KG1 (cell line): ENCODE results near the gene USP26.
"Not testable (repeated sequence)": the region's sequence is repeated elsewhere in the genome, so short reads cannot be mapped to it uniquely, and the experiment has no call there.

Experiments used
- DNase-seq: peaks from one replicate; lab custom pipeline; 2025; lab: John Stamatoyannopoulos, UW

The USP26 gene

GRCh38 chrX:133097031-133097430 is at the start of gene USP26:
TSS of gene USP26 (minus strand) at chrX:133097109. CDS start at chrX:133028220, 68,889 bp downstream.
- no peak for DNase-seq

- DNase-seq: no peak
Measured at GRCh38 chrX:133134282-133134681, 37.4 kb upstream of the USP26 start.

GRCh38 chrX:133120406-133120805 is 23.5 kb upstream of the USP26 start:
- no peak for DNase-seq

GRCh38 chrX:133094098-133094731 is 2.7 kb downstream of the USP26 start:
- no peak for DNase-seq

GRCh38 chrX:133090236-133090809 is 6.6 kb downstream of the USP26 start:
- no peak for DNase-seq

GRCh38 chrX:133089411-133089810 is 7.5 kb downstream of the USP26 start:
- DNase-seq: no peak

GRCh38 chrX:133085785-133086184 is 11.1 kb downstream of the USP26 start:
- no peak for DNase-seq

- DNase-seq: not testable (repeated sequence)
Measured at GRCh38 chrX:133085056-133085455, 11.9 kb downstream of the USP26 start.

GRCh38 chrX:133083899-133084298 is 13.0 kb downstream of the USP26 start:
- no peak for DNase-seq

GRCh38 chrX:133081990-133082389 is 14.9 kb downstream of the USP26 start:
- DNase-seq: no peak

GRCh38 chrX:133077856-133078255 is 19.1 kb downstream of the USP26 start:
- not testable (repeated sequence) for DNase-seq

GRCh38 chrX:133072566-133072965 is 24.3 kb downstream of the USP26 start:
- DNase-seq: no peak

GRCh38 chrX:133068461-133068860 is 28.4 kb downstream of the USP26 start:
- DNase-seq: no peak

GRCh38 chrX:133056341-133056740 is 40.6 kb downstream of the USP26 start:
- no peak for DNase-seq

GRCh38 chrX:133054761-133055405 is 42.0 kb downstream of the USP26 start:
- DNase-seq: no peak

GRCh38 chrX:133053861-133054598 is 42.9 kb downstream of the USP26 start:
- no peak for DNase-seq

GRCh38 chrX:133048751-133049150 is 48.2 kb downstream of the USP26 start:
- no peak for DNase-seq

GRCh38 chrX:133046601-133047000 is 50.3 kb downstream of the USP26 start:
- no peak for DNase-seq

- DNase-seq: no peak
Measured at GRCh38 chrX:133045986-133046385, 50.9 kb downstream of the USP26 start.

- DNase-seq: not testable (repeated sequence)
Measured at GRCh38 chrX:133044145-133044786, 52.6 kb downstream of the USP26 start.

GRCh38 chrX:133042260-133042659 is 54.6 kb downstream of the USP26 start:
- no peak for DNase-seq

GRCh38 chrX:133033010-133033409 is 63.9 kb downstream of the USP26 start:
- no peak for DNase-seq
